Measurements from ENCODE around the gene KCNG2.

Gene KCNG2

GRCh38 chr18:79878741-79879378, 81.1 kb downstream of the KCNG2 start:
- H3K27me3 ChIP-seq = no peaks in the 10 kb centered on the region
- no peaks in the 10 kb centered on the region; the same call in 1 of the 2 replicates for H3K4me1 ChIP-seq
- H3K27ac ChIP-seq = no peak overlapping the region
- no peak for TF ChIP-seq Cebpa-rat (IDR thresholded peaks at IDR 0.05)
- no peak overlapping the region for H3K4me2 ChIP-seq
- H3K9me3 ChIP-seq = 0 out of 2 replicates have a peak, but pooled peaks cover 3% of the 10 kb centered on the region
- no peaks in the 10 kb centered on the region for H4K20me1 ChIP-seq
- no peaks in the 10 kb centered on the region for H3K36me3 ChIP-seq
- H3K4me3 ChIP-seq = no peak overlapping the region
- no peak overlapping the region for H3K9ac ChIP-seq

- Histone ChIP-seq H3K9ac (no peak overlapping the region), H3K4me3 (no peak overlapping the region), H3K9me3 (0 out of 2 replicates have a peak, but pooled peaks cover 3% of the 10 kb centered on the region), H3K27ac (no peak overlapping the region), H4K20me1 (no peaks in the 10 kb centered on the region), H3K36me3 (no peaks in the 10 kb centered on the region), H3K27me3 (no peaks in the 10 kb centered on the region), H3K4me2 (no peak overlapping the region), H3K4me1 (peaks cover 7% of the 10 kb centered on the region)
- TF ChIP-seq Cebpa-rat (IDR thresholded peaks at IDR 0.05) = no peak
Observed at GRCh38 chr18:79879566-79879965, 81.8 kb downstream of the KCNG2 start.

GRCh38 chr18:79881695-79882094, 84.0 kb downstream of the KCNG2 start:
- H3K4me1 ChIP-seq = peaks cover 18% of the 10 kb centered on the region
- TF ChIP-seq Cebpa-rat (IDR thresholded peaks at IDR 0.05) = no peak
- no peaks in the 10 kb centered on the region for H4K20me1 ChIP-seq

GRCh38 chr18:79882522-79883241, 84.9 kb downstream of the KCNG2 start:
- Histone ChIP-seq H3K27ac (no peak overlapping the region), H4K20me1 (no peaks in the 10 kb centered on the region), H3K4me3 (no peak overlapping the region), H3K4me1 (peaks cover 18% of the 10 kb centered on the region), H3K4me2 (no peak overlapping the region), H3K9me3 (peaks cover 7% of the 10 kb centered on the region; the same call in 1 of the 2 replicates), H3K36me3 (no peaks in the 10 kb centered on the region), H3K27me3 (no peaks in the 10 kb centered on the region), H3K9ac (no peak overlapping the region)
- TF ChIP-seq Cebpa-rat (IDR thresholded peaks at IDR 0.05) = no peak

More at GRCh38 chr18:79881695-79882094, 84.0 kb downstream of the KCNG2 start:
- H3K9ac ChIP-seq = no peak overlapping the region
- H3K4me2 ChIP-seq = no peak overlapping the region
- no peaks in the 10 kb centered on the region for H3K36me3 ChIP-seq
- H3K4me3 ChIP-seq = no peak overlapping the region
- H3K27me3 ChIP-seq = no peaks in the 10 kb centered on the region
- no peak overlapping the region for H3K27ac ChIP-seq
- 0 out of 2 replicates have a peak, but pooled peaks cover 3% of the 10 kb centered on the region for H3K9me3 ChIP-seq

GRCh38 chr18:79883461-79884293, 85.9 kb downstream of the KCNG2 start:
- Histone ChIP-seq H3K9me3 (peaks cover 17% of the 10 kb centered on the region), H3K27me3 (no peaks in the 10 kb centered on the region), H3K9ac (no peak overlapping the region), H4K20me1 (no peaks in the 10 kb centered on the region), H3K4me1 (peaks cover 18% of the 10 kb centered on the region), H3K4me3 (no peak overlapping the region), H3K27ac (no peak overlapping the region), H3K4me2 (peak overlapping the region; percentile 76; the same call in 1 of the 2 replicates), H3K36me3 (no peaks in the 10 kb centered on the region)
- no peak for TF ChIP-seq Cebpa-rat (IDR thresholded peaks at IDR 0.05)

DNA sequence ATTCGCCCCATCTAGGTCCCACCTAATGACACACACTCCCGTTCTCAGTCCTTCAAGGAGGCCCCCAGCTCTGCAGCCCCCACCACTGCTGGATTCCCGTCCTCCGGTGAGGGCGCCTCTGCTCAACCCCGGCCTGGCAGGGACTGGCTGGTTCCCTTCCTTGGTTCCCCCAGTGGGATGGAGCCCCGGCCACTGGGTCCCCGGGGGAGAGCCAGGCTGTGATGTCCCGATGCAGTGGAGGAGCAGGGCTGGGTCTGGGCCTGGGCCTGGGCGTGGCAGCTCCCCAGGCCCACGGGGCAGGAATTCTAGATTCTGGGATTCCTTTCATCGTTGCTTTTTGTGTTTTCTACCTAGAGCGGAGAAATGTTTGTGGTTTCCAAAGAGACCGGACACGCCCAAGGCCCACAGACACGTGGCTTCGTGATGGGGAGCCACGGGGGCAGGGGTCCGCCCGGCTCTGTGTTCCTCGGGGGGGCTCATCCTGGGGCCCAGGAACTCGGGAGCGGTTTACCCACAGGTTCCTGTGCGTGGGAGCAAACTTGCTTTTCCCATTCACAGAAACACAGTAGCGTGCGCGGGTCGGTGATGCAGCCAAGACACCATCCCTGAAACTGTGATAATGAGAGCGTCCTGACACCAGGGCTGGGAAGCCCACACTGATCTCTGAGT, 86.7 kb downstream of the KCNG2 start:
- H3K9ac ChIP-seq = no peak overlapping the region
- TF ChIP-seq Cebpa-rat (IDR thresholded peaks at IDR 0.05) = no peak
- no peaks in the 10 kb centered on the region for H3K36me3 ChIP-seq
- H3K4me1 ChIP-seq = peaks cover 18% of the 10 kb centered on the region
- H3K4me2 ChIP-seq = peak overlapping the region; percentile 76
- no peaks in the 10 kb centered on the region for H4K20me1 ChIP-seq
- peak overlapping the region; percentile 18; the same call in 1 of the 2 replicates for H3K27ac ChIP-seq
- H3K27me3 ChIP-seq = no peaks in the 10 kb centered on the region
- 0 out of 2 replicates have a peak overlapping the region, but pooled peaks have one; percentile 18 for H3K4me3 ChIP-seq
- peaks cover 24% of the 10 kb centered on the region for H3K9me3 ChIP-seq

DNA sequence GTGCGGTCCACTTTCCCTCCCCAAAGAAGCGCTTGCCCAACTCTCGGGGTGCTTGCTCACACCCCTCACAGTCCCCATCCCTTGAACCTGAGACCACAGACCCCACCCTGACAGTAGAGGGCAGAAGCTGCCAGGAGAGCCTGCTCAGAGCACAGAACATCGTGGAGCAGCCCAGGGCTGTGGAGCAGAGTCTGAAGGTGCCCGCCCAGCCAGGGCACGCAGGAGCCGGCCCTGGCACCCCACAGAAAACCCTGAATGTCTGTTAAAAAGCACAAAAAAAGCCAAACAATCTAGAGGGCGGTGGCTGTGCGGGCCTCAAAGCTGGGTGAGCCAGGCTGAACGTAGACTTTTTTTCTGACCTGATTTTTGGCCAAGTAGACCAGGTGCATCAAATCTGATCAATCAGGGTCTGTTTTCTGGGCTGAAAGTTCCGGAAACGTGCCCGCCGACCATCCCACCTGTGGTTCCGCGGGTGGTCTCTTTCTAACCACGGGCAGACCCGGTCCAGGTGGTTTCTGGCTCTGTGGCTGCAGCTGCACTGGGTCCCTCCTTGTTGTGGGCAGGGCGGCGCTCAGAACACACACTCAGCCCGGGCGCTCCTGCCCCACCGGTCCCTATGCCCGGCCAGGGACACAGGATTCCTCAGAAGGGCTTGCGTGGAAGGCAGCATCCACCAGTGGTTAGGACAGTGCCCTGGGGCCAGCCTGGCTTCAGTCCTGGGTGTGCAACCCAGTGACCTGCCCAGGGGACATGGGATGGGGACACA, 87.4 kb downstream of the KCNG2 start:
- no peaks in the 10 kb centered on the region for H3K36me3 ChIP-seq
- peak overlapping the region; percentile 76 for H3K4me2 ChIP-seq
- peak overlapping the region; percentile 18; the same call in 1 of the 2 replicates for H3K27ac ChIP-seq
- H3K4me3 ChIP-seq = 0 out of 2 replicates have a peak overlapping the region, but pooled peaks have one; percentile 18
- no peaks in the 10 kb centered on the region for H3K27me3 ChIP-seq
- H4K20me1 ChIP-seq = no peaks in the 10 kb centered on the region
- H3K9ac ChIP-seq = 0 out of 2 replicates have a peak overlapping the region, but pooled peaks have one; percentile 12
- H3K4me1 ChIP-seq = peaks cover 18% of the 10 kb centered on the region
- no peak for TF ChIP-seq Cebpa-rat (IDR thresholded peaks at IDR 0.05)
- H3K9me3 ChIP-seq = peaks cover 29% of the 10 kb centered on the region

DNA sequence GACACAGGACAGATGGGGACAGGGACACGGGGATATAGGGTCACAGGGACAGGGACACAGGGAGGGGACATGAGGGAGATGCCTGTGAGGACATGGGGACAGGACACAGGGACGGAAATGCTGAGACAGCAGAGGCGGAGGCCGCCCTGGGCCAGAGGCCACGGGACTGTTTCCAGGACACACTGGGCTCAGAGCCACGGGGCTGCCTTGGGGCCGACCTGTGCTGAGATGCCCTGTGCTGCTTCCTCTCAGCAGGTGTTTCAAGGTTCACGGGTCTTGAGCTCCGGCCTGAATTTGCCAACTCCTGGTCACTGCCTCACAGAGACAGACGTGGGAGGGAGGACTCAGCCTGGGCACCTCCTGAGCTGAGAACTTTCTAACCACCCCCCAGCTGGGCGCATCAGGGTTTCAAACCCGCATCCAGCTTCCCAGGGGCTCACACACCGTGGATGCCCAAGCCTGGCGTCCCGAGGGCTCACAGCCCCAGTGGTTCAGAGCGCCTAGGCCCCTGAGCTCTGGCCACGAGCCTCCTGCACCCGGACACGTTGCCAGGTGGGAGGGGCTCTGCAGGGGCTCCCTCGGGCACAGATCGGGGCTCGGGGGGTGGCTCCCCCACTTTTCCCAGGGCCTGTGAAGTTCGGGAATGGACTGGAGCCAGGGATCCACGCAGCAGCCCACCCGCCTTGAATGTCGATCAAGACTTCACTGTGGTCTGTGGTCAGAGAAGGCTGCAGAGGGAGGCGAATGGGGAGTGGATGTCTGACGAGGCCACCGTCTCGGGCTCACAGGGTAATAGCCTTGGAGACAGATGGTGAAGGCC, 89.7 kb downstream of the KCNG2 start:
- Histone ChIP-seq H3K9me3 (peaks cover 51% of the 10 kb centered on the region), H3K9ac (no peak overlapping the region), H4K20me1 (no peaks in the 10 kb centered on the region), H3K4me2 (no peak overlapping the region), H3K27me3 (no peaks in the 10 kb centered on the region), H3K4me3 (no peak overlapping the region), H3K36me3 (no peaks in the 10 kb centered on the region), H3K4me1 (peaks cover 18% of the 10 kb centered on the region), H3K27ac (no peak overlapping the region)
- TF ChIP-seq Cebpa-rat (IDR thresholded peaks at IDR 0.05) = no peak

All from BLaER1 (cell line).